Activated naive CD8-positive, alpha-beta T cell treated with anti-CD3 and anti-CD28 coated beads, Interleukin-2, amount 10 ng/mL, durations not matched to agents 7 days and 5 days (primary cell): ENCODE data around the gene PCBP1. TPM values are rescaled to one million over a fixed set of nuclear protein-coding genes. Genes with fewer than 3 reads are reported as not detected.
"Not testable (repeated sequence)": the region's sequence is repeated elsewhere in the genome, so short reads cannot be mapped to it uniquely, and the experiment has no call there.

Experiments used
- ATAC-seq: fragments of 150-1000 bp; cut with Tn5 transposase; one replicate; pipeline ENCODE4 v1.10.0; 2021; ENCODE audit warnings: low read depth, moderate library complexity
- POLR2A ChIA-PET: fragments of 350-600 bp; sonication (Branson Sonifier 250); formaldehyde crosslinking; loops from one replicate; lab custom pipeline; 2021; ENCODE audit warnings: antibody characterized with exemption; lab: Charles Lee
- DNase-seq: peaks from one replicate; pipeline ENCODE4 v3.0.0; 2021
- H3K27ac Mint-ChIP-seq: one replicate; pipeline ENCODE4 v1.8.0; 2022; ENCODE audit warnings: mild to moderate bottlenecking, mixed read lengths
- H3K27me3 Mint-ChIP-seq: one replicate; pipeline ENCODE4 v1.8.0; 2022; ENCODE audit warnings: mild to moderate bottlenecking, moderate library complexity, mixed read lengths
- H3K36me3 Mint-ChIP-seq: one replicate; pipeline ENCODE4 v1.8.0; 2021; ENCODE audit warnings: mild to moderate bottlenecking, mixed read lengths
- H3K4me1 Mint-ChIP-seq: one replicate; pipeline ENCODE4 v1.8.0; 2021; ENCODE audit warnings: mixed read lengths
- H3K4me3 Mint-ChIP-seq: one replicate; pipeline ENCODE4 v1.8.0; 2022; ENCODE audit warnings: mild to moderate bottlenecking, moderate library complexity, mixed read lengths
- H3K9me3 Mint-ChIP-seq: one replicate; pipeline ENCODE4 v1.8.0; 2021; ENCODE audit warnings: mixed read lengths
- total RNA-seq, 2 experiments: library from RNA; stranded (reverse); gene quantifications; one replicate each; pipeline ENCODE4 v1.2.3, GENCODE V29; 2021

PCBP1 gene
- total RNA-seq, 2 experiments from 2014 or later, result 459 to 467 TPM

DNA sequence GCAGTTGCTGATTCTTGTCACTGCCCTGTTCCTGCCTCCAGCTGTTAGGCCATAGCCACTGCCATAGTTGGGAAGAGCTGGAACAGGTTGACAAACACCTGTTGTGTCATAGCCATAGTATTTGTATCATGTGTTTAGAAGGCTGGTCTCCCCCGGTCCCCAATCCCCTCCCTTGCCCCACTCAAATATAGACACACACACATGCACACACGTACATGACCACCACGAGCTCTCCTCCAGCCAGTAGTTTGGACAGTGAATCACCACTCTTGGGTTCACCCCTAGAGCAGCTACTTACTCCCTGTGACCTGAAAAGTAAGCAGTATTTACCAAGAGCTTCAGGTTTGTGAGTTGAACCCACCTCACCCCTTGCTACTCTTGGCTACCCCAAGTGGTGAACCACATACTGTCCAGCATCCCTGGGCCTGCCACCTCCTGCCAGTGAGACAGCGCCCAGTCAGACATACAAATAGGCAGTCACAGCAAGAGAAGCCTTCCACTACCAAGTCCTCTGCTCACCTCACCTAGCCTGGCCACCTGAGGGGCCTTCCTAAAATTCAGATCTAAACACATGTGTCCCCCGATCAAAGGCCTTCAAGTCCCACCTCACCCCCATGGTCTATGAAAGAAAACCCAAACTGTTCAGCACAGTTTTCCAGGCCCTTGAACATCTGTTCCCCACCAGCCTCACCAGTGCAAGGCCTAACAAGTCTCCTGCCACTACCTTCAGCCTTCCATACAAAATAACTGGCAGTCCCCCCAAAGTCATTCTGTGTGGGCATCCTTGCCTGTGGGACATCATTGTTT lies 7.1 kb downstream of the PCBP1 start:
- Mint-ChIP-seq H3K27me3 (no peaks in the 10 kb centered on the region), H3K4me3 (peak overlapping the region; percentile 75), H3K4me1 (peaks cover 43% of the 10 kb centered on the region), H3K9me3 (no peaks in the 10 kb centered on the region), H3K36me3 (peaks cover 16% of the 10 kb centered on the region), H3K27ac (peak overlapping the region; percentile 85)
- POLR2A ChIA-PET, result interaction anchor here (0.7 to 13.8 kb wide), 9 partner anchors 8 to 180 kb away, joined by 3 to 444 read pairs (median 8); partner anchors contain the start of genes C2orf42, MXD1 and PCBP1
- DNase-seq, result no peak
- ATAC-seq, result no peak

GRCh38 chr2:70094978-70095719 lies 7.9 kb downstream of the PCBP1 start:
- Mint-ChIP-seq H3K9me3 (no peaks in the 10 kb centered on the region), H3K4me1 (peaks cover 40% of the 10 kb centered on the region), H3K27me3 (no peaks in the 10 kb centered on the region), H3K4me3 (peak overlapping the region; percentile 75), H3K36me3 (peaks cover 8% of the 10 kb centered on the region), H3K27ac (peak overlapping the region; percentile 85)
- DNase-seq (no peak), ATAC-seq (peak; percentile 82)
- POLR2A ChIA-PET, result interaction anchor here (1.0 to 13.8 kb wide), 7 partner anchors 9 to 181 kb away, joined by 3 to 444 read pairs (median 25); partner anchors contain the start of genes C2orf42, MXD1 and PCBP1

GRCh38 chr2:70095720-70096670 lies 8.7 kb downstream of the PCBP1 start:
- ATAC-seq (no peak), DNase-seq (no peak)
- Mint-ChIP-seq H3K36me3 (peaks cover 4% of the 10 kb centered on the region), H3K4me1 (peaks cover 36% of the 10 kb centered on the region), H3K4me3 (peak overlapping the region; percentile 75), H3K27me3 (no peaks in the 10 kb centered on the region), H3K9me3 (no peaks in the 10 kb centered on the region), H3K27ac (peak overlapping the region; percentile 85)
- POLR2A ChIA-PET, result interaction anchor here (1.0 to 13.8 kb wide), 7 partner anchors 10 to 182 kb away, joined by 3 to 444 read pairs (median 25); partner anchors contain the start of genes MXD1 and PCBP1

DNA sequence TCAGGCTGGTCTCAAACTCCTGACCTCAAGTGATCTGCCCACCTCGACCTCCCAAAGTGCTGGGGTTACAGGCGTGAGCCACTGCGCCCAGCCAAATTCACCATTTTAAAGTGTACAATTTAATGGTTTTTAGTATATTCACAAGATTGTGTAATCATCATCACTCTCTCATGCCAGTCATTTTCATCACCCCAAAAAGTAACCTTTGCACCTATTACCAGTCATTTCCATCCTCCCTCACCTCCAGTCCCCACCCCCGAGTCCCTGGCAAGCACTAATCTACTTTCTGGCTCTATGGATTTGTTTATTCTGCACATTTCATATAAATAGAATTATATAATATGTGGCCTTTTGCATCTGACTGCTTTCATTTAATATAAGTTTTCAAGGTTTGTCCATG lies 10.8 kb downstream of the PCBP1 start:
- no peaks in the 10 kb centered on the region for H3K27me3 Mint-ChIP-seq
- ATAC-seq (no peak), DNase-seq (no peak)
- POLR2A ChIA-PET, result interaction anchor here (0.5 kb wide), 1 partner anchor 33 kb away, joined by 3 read pairs; no protein-coding TSS in a partner anchor
- H3K36me3 Mint-ChIP-seq, result peaks cover 4% of the 10 kb centered on the region
- no peak overlapping the region for H3K27ac Mint-ChIP-seq
- H3K4me1 Mint-ChIP-seq, result peaks cover 29% of the 10 kb centered on the region
- H3K4me3 Mint-ChIP-seq, result no peak overlapping the region
- no peaks in the 10 kb centered on the region for H3K9me3 Mint-ChIP-seq

GRCh38 chr2:70099270-70099669 lies 12.0 kb downstream of the PCBP1 start:
- H3K4me3 Mint-ChIP-seq, result no peak overlapping the region
- POLR2A ChIA-PET, result no interaction called here
- H3K27me3 Mint-ChIP-seq, result no peaks in the 10 kb centered on the region
- H3K27ac Mint-ChIP-seq, result no peak overlapping the region
- ATAC-seq, result no peak
- DNase-seq, result no peak
- H3K9me3 Mint-ChIP-seq, result no peaks in the 10 kb centered on the region
- peaks cover 2% of the 10 kb centered on the region for H3K36me3 Mint-ChIP-seq
- peaks cover 34% of the 10 kb centered on the region for H3K4me1 Mint-ChIP-seq

DNA sequence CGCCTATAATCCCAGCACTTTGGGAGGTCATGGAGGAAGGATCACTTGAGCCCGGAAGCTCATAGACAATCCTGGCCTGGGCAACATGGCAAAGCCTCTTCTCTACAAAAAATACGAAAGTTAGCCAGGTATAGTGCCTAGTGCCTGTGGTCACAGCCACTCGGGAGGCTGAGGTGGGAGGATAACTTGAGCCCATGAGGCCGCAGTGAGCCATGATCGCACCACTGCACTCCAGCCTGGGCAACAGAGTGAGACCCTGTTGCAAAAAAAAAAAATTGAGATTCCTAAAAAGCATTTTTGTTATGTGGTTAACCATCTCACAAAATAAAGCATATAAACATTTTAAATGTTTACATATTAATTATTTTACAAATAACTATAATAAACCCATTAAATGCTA lies 13.9 kb downstream of the PCBP1 start:
- POLR2A ChIA-PET, result no interaction called here
- H3K27me3 Mint-ChIP-seq, result no peaks in the 10 kb centered on the region
- H3K4me3 Mint-ChIP-seq, result no peak overlapping the region
- no peak for ATAC-seq
- peaks cover 29% of the 10 kb centered on the region for H3K4me1 Mint-ChIP-seq
- DNase-seq, result no peak
- no peak overlapping the region for H3K27ac Mint-ChIP-seq
- no peaks in the 10 kb centered on the region for H3K9me3 Mint-ChIP-seq
- peaks cover 2% of the 10 kb centered on the region for H3K36me3 Mint-ChIP-seq

DNA sequence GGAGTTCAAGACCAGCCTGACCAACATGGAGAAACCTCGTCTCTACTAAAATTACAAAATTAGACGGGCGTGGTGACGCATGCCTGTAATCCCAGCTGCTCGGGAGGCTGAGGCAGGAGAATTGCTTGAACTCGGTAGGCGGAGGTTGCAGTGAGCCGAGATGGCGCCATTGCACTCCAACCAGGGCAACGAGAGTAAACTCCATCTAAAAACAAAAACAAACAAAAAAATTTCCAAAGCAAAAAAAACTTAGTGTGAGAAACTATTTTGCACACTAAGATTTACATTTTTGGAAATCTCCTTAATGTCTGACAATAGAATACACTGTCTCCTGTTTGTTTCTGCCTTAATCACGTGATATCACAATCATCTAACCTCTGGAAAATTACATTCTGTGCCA lies 14.4 kb downstream of the PCBP1 start:
- not testable (repeated sequence) for H3K27me3 Mint-ChIP-seq, H3K4me3 Mint-ChIP-seq, H3K36me3 Mint-ChIP-seq, H3K9me3 Mint-ChIP-seq, ATAC-seq, H3K27ac Mint-ChIP-seq, DNase-seq
- POLR2A ChIA-PET, result interaction anchor here (0.6 kb wide), 1 partner anchor 34 kb away, joined by 4 read pairs; no protein-coding TSS in a partner anchor
- peaks cover 29% of the 10 kb centered on the region for H3K4me1 Mint-ChIP-seq

DNA sequence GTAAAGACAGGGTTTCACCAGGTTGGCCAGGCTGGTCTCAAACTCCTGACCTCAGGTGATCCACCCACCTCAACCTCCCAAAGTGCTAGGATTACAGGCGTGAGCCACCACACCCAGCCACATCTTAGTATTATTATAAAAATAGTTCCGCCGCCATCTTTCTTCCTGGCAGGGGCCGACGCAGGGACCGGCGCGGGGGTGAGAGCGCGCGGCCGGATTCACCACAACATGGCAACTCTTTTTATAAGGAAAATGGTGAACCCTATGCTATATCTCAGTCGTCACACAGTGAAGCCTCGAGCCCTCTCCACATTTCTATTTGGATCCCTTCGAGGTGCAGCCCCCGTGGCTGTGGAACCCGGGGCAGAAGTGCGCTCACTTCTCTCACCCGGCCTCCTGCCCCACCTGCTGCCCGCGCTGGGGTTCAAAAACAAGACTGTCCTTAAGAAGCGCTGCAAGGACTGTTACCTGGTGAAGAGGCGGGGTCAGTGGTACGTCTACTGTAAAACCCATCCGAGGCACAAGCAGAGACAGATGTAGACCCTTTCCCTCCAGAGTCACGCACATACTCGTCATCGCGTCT lies 15.1 kb downstream of the PCBP1 start:
- H3K9me3 Mint-ChIP-seq, ATAC-seq, DNase-seq, H3K27me3 Mint-ChIP-seq, H3K36me3 Mint-ChIP-seq: not testable (repeated sequence)
- Mint-ChIP-seq H3K27ac (peak overlapping the region; percentile 70), H3K4me1 (peaks cover 35% of the 10 kb centered on the region), H3K4me3 (peak overlapping the region; percentile 16)
- POLR2A ChIA-PET, result interaction anchor here (0.6 to 9.3 kb wide), 2 partner anchors 12 to 33 kb away, joined by 4 to 262 read pairs; partner anchors contain the start of gene PCBP1

DNA sequence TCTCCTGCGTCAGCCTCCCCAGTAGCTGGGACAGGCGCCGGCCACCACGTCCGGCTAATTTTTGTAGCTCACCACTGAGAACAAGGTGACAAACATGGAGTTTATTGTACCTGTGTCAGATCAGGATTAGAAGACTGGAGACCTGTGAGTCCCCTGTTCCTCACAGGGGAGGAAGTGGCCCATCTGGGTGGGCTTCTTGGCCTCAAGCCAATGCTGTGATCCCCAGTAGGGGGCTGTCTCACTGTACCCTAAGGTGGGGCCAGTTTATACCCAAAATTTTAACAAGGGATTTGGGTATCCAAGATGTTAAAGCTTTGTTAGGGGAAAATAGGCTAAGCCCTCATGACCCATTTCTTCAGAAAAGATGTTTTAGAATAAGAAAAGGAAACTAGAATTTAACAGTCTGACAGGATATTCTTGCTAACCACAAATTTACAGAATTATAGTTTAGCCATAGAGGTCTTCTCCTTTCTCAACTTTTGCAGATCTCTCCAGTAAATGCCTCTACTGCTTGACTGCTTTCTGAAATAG lies 16.3 kb downstream of the PCBP1 start:
- Mint-ChIP-seq H3K4me1 (peaks cover 44% of the 10 kb centered on the region), H3K27me3 (no peaks in the 10 kb centered on the region), H3K9me3 (no peaks in the 10 kb centered on the region), H3K36me3 (peaks cover 2% of the 10 kb centered on the region), H3K4me3 (peak overlapping the region; percentile 85), H3K27ac (peak overlapping the region; percentile 96)
- ATAC-seq (peak; percentile 62), DNase-seq (peak; percentile 56)
- POLR2A ChIA-PET, result interaction anchor here (0.7 to 9.3 kb wide), 9 partner anchors 11 to 87 kb away, joined by 3 to 262 read pairs (median 6); partner anchors contain the start of genes C2orf42 and PCBP1

DNA sequence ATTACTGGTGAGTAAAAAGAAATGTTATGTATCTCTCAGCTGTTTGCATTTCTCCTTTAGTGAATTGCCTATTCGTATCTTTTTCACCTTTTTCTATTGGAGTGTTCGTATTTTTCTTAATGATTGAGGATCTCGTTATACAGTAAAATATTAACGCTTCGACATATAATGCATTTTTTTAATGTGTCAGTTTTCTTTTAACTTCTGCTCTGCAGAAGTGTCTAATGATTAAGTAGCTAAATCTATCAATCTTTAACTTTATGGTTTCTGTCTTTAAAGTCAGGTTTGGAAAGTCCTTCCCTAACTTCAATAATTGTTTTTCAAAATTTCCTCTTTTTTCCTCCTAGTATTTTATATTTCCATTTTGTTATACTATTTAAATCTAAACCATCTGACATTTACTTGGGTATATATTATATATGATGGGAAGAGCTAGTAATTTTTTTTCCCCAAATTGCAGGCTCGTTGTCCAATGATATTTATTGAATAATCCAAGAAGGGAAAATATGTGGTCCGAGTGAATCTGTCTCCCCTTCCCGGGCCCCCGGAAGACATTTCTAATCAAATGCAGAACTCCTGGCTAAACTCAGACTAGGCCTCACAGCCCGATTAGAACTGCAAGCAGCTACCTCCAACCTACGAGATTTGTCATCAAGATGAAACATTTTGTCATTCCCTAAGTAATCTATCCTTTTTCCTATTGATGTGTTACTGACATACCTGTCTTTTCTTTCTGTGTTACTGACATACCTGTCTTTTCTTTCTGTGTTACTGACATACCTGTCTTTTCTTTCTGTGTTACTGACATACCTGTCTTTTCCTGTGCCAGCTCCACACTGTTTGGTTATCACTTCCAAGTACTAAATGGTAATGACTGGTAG lies 17.2 kb downstream of the PCBP1 start:
- ATAC-seq, result no peak
- DNase-seq, result no peak
- Mint-ChIP-seq H3K27me3 (no peaks in the 10 kb centered on the region), H3K36me3 (peaks cover 2% of the 10 kb centered on the region), H3K9me3 (no peaks in the 10 kb centered on the region), H3K4me1 (peaks cover 50% of the 10 kb centered on the region), H3K27ac (peak overlapping the region; percentile 96), H3K4me3 (peak overlapping the region; percentile 85)
- POLR2A ChIA-PET, result interaction anchor here (0.6 to 9.3 kb wide), 11 partner anchors 10 to 201 kb away, joined by 4 to 262 read pairs (median 5); partner anchors contain the start of genes C2orf42 and PCBP1

DNA sequence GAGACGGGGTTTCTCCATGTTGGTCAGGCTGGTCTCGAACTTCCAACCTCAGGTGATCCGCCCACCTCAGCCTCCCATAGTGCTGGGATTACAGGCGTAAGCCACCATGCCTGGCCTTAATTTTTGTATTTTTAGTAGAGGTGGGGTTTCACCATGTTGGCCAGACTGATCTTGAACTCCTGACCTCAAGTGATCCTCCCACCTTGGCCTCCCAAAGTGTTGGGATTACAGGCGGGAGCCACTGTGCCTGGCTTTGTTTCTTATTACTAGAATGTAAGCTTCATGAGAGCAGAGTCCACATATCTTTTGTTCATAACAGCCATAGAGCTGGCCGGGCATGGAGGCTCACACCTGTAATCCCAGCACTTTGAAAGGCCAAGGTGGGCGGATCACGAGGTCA lies 18.9 kb downstream of the PCBP1 start:
- H3K4me1 Mint-ChIP-seq, result peaks cover 56% of the 10 kb centered on the region

More for the DNA sequence above, 18.9 kb downstream of the PCBP1 start:
- H3K27me3 Mint-ChIP-seq, H3K27ac Mint-ChIP-seq, DNase-seq, ATAC-seq, H3K36me3 Mint-ChIP-seq, H3K9me3 Mint-ChIP-seq, H3K4me3 Mint-ChIP-seq: not testable (repeated sequence)
- POLR2A ChIA-PET, result interaction anchor here (1.2 to 9.3 kb wide), 4 partner anchors 9 to 29 kb away, joined by 3 to 262 read pairs (median 142); partner anchors contain the start of gene PCBP1
